Epidermal melanocyte (primary cell): Measurements from ENCODE around the gene PXYLP1.
"Not testable (repeated sequence)": the region's sequence is repeated elsewhere in the genome, so short reads cannot be mapped to it uniquely, and the experiment has no call there.

Source experiments
- DNase-seq: peaks from one replicate; pipeline ENCODE4 v3.0.0; 2011; ENCODE audit warnings: low spot score; ENCODE audit not compliant: insufficient read length

The PXYLP1 gene, protein sequence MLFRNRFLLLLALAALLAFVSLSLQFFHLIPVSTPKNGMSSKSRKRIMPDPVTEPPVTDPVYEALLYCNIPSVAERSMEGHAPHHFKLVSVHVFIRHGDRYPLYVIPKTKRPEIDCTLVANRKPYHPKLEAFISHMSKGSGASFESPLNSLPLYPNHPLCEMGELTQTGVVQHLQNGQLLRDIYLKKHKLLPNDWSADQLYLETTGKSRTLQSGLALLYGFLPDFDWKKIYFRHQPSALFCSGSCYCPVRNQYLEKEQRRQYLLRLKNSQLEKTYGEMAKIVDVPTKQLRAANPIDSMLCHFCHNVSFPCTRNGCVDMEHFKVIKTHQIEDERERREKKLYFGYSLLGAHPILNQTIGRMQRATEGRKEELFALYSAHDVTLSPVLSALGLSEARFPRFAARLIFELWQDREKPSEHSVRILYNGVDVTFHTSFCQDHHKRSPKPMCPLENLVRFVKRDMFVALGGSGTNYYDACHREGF

DNA sequence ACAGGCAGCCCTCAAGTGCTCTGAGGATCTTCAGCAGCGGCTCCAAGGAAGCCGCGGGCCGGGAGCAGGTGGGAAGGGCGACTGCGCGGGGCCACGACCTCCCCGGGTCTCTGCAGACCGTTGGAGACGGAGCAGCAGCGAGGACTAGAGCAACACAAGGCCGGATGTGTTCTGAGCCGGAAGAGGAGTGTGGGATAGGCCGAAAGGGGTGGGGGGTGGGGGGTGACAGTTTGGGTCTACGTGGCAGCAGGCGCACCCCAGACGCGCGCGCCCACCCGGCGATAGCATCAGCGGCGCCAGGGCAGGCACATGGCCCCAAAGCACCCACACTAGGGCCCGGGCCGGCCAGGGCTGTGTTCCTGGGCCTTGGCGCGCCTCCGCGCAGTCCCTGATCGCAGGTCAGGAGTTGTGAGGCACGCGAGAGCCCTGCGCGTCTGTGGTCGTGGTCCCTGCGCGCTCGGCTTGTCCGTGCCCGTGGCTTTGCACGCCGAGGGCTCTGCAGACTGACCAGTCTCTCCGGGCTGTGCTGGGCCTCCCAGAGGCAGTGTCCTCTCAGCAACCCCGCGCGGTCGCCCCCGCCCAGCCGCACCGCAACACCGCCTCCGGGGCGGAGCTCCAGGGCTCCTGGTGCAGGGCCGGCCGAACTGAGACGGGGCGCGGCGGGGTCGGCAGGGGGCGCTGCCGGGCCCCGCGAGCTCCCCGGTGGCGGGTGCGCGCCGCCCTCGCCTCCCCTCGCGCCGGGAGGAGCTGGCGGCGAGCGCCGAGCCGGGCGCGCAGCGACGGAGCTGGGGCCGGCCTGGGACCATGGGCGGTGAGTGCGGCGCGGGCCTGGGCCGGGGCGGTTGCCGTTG, at the start of gene PXYLP1:
Gene PXYLP1 (plus strand): TSS at position 725 of the 851 bp plus-strand sequence. CDS start 28,351 bp downstream, outside the sequence.
- peak; percentile 80 for DNase-seq

DNA sequence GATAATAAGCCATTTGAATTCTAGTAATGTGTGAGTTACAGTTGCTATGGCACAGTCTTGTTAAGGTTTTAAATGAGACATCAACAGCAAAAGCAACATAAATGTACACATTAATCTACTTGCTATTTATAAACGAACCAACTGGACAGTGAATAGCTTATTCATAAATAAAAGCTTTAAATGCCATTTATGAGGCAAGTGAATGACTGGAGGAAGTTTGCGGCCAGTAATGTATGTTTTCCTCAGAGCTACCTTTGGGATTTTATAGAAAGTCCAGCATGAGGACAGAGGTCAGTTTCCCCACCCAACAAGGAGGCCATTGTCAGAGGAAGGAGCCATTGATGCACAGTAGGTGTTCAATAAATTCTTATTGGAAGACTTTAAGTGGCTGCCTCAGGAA, 48.0 kb upstream of the PXYLP1 start:
- DNase-seq: no peak

DNA sequence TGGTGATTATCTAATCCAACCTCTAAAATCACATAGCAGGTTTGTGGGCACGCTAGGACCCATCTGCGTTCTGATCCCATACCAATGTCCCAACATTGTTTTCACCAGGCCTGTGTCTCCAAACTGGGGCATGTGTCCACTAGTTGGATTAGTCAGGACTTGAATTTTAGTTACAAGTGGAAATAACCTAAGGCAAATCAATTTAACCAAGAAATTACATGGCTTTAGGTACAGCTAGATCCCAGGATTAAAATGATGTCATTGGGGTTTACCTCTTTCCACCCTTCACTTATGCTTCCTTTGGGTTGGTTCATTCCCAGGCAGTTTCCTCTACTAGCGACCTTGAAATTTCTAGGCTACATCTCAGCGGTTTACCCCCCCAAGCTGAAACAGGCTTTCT, 47.2 kb upstream of the PXYLP1 start:
- no peak for DNase-seq

DNA sequence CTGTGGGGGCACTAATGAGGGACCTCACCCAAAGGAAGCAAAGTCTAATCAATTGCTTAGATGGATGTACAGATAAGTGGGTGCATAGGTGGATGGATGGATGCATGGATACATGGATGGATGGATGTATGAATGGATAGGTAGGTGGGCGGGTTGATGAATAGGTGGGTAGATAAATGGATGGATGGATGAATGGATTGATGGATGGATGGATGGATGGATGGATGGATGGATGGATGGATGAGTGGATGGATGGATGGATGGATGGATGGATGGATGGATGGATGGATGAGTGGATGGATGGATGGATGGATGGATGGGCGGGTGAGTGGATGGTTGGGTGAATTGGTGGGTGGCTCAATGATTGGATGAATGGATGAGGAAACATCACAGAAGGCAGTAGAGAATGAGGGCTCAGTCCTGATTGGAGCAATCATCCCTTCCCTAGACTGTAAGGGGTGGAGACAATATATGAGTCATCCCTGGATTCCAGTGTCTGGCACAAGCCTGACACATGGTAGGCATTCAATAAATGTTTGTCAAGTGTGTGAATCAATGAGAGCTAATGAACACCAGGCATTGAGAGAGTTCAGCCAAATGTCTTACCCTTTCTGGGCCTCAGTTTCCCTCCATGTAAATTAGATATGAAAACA, 40.4 kb upstream of the PXYLP1 start:
- no peak for DNase-seq

DNA sequence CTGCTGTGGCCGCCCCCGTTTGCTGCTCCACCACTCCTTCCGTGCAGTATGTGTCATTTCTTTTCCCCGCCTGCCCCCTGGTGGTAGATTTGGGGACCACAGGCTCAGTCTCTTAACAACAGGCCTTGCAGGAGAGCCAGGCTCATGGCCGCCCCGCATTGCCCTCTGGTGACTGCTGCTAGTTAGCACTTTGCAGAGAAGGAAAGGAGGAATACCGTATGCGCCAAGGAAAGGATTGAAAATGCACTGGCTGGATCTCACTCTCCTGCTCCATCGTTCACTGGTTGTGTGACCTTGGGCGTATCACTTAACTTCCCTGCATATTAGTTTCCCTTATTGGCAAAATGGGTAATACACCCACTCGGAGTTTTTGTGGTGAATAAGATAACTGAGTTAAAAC, 39.3 kb upstream of the PXYLP1 start:
- DNase-seq: peak; percentile 67

DNA sequence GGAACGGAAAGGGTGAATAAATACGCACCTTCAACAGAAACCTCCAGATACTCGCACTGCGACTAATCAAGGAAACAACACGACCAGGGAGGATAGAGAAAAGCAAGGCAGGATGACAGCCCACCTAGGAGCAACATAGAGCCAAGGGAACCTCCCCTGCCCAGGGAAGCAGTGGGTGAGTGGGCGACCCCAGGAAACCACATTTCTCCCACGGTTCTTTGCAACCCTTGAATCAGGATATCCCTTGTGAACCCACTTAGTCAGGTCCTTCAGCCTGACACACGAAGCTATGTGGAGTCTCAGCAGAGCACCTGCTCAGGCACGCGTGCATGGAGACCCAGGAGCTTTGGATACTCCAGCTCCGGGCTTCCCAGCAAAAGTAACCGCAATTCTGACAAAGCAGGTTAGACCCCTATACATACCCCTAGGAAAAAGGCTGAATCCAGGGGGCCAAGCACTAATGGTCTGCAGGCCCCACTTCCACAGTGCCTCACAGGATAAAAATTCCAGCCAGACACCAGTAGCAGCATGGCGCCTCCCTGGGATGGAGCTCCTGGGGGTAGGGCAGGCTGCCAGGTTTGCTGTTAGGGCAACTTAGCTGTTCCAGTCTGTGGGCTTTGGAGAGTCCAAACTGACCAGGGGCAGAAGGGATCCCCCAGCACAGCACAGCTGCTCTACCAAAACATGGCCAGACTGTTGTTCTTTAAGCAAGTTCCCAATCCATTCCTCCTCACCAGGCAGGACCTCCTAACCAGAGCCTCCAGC, 38.4 kb upstream of the PXYLP1 start:
- DNase-seq: no peak

DNA sequence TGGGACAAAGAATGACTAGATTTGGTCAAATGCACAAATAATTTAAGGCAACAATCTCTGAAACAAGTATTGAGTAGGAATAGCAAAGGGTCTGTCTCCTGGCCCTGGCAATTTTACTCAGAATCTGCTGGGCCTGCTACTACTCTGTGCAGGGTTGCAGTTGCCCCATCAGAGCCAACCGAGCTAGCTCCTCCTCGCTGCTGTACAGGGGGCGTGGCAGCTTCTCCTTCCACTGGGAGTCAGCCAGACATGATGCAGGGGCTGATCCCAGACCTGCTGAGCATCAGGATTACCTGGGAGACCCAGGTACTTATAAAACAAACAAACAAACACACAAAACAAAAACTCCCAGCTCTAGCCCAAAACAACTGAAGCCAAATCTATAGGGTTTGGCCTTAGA, 30.5 kb upstream of the PXYLP1 start:
- no peak for DNase-seq

DNA sequence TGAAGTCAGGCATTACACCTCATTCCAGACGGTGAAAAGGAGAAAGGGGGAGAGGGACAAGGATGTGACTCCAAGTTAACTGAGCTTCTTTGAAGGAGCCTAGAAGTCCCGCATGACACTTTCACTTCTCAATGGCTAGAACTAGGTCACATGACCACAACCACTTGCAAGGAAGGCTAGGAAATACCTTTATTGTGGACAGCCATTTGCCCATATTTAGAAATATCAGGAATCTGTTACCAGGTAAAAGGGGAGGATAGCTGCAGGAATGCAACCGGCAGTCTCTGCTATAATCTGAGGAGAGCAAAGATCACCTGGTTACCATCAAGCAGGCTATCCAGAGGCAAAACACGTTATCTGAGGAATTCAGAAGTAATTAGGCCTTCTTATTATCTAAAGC, 28.9 kb upstream of the PXYLP1 start:
- DNase-seq: no peak

DNA sequence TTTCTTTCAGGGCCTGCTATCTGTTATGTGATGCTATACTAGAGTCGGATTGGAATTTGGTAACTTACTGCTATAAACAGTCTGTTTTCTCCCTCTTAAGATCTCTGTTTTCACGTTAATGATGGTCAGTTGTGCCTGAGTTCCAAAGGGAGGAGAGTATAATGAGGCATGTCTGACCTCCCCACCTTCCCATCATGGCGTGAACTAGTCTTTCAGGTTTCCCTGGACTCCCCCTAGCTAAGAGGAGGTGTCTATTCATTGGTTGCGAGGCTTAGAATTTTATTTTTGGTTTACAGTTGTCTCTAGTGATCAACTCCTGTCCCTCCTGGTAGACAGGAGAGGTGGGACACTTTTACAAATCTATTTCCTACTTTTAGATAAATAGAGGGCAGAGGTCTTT, 27.8 kb upstream of the PXYLP1 start:
- no peak for DNase-seq

DNA sequence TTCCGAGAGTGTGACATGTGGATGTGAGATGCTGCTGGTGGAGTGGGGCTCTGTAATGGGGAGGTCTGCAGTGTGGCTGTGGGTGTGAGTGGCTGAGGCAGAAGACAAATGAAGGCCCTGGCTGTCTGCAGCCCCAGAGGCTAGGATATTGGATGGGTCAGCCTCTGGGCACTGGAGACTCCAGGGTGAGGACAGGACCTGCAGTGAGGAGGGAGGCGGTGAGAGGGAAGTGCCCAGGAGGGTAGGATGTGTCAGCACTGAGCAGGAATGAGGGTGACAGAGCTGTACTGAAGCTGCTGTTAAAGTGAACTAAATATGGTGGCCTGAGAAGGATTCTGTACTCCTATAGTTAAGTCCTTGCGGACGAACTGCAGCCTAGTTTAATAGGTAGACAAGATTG, 27.3 kb upstream of the PXYLP1 start:
- no peak for DNase-seq

DNA sequence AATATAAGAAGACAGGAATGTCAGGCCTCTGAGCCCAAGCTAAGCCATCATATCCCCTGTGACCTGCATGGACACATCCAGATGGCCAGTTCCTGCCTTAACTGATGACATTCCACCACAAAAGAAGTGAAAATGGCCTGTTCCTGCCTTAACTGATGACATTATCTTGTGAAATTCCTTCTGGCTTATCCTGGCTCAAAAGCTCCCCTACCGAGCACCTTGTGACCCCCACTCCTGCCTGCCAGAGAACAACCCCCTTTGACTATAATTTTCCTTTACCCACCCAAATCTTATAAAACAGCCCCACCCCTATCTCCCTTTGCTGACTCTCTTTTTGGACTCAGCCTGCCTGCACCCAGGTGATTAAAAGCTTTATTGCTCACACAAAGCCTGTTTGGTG, 20.3 kb upstream of the PXYLP1 start:
- DNase-seq: not testable (repeated sequence)

DNA sequence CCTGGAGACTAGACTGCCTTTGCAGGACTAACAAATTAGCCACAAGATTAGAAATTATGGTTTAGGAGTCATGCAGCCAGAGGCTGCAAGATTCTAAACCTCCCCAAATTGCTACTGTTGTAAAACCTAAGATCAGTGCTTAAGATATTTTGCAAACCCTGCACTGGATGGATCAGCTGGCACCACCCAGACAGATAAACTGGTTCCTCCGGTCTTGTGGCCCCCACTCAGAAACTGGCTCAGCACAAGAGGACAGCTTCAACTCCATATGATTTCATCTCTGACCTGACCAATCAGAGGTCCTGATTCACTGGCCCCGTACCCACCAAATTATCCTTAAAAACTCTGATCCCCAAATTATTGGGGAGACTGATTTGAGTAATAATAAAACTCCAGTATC, 19.5 kb upstream of the PXYLP1 start:
- DNase-seq: no peak

DNA sequence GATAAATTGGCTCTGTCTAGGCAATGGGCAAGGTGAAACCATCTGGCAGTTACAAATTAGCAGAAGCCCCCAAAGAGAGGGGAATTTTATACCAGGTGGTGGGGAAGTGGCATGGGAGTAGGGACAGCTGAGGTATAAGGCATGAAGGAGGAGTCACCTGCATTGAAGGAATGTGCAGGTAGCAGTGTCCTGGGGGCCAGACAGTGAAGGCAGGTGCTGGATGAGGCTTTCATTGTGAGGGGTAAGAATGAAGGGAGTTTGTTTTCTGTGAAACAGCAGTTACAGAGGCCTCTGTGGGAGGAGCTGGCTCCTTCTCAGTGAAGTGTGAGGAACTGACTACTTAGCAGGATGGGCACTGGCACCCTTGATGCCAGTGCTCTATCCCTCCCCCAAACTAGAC, 19.1 kb upstream of the PXYLP1 start:
- DNase-seq: no peak

DNA sequence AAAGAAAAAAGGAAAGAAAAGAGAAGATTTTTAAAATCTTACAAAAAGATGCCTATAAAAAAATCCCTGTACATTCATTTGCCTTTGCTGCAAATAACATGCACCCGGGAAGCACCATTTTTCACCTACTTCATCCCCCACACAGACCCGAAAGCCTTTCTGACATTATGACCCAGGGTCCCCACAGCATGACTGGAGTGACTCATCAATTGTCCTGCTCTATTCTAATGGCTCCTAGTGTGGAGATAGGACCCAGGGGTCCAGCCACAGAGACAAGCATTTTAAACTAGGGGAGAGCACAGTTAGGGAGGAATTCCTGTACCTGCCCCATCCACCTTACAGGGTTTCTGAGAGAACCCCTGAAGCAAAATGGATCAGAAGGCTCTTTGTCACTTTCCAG, 14.7 kb upstream of the PXYLP1 start:
- no peak for DNase-seq

DNA sequence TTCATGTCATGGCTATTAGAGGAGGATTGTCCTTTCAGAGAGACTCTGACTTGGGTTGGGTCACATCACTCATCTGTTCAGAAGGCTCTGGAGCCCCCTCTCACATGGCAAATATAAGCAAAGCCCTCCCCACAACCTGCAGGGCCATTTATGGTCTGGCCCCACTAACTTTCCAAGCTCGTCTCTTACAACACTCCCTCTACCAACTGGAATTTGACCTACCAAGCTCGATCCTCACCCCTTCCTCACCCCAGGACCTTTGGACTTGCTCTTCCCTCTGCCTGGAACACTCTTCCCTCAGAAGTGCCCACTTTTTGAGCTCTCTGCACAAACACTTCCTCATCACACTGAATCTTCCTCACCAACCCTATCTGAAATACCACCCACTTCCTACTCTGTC, 14.2 kb upstream of the PXYLP1 start:
- no peak for DNase-seq

DNA sequence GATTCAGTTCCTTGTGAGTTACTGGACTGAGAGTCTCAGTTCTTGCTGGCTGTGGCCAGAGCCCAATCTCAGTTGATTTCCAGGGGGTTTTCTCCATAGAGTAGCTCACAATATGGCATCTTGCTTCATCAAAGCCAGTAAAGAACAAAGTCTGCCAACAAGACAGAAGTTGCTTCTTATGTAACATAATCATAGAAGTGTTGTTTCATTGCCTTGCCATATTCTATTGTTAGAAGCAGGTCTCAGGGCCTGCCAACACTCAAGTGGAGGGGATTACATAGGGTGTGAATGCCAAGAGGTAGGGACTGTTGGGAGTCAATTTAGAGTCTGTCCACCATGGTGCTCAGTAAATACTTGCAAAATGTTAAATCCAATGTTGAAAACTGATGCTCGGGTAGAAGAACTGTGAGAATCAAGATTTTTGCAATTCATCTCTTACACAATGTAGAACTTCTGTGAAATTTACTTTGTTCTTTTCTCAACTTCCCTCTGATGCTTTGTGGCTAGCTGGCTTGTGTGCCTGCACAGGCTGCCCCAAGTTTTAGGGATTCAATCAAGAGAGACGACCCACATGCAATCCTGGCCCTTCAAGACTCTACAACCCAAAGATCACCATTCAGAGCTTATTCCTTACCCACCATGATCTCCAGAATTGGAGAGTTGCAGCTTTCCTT, 13.3 kb upstream of the PXYLP1 start:
- DNase-seq: no peak

DNA sequence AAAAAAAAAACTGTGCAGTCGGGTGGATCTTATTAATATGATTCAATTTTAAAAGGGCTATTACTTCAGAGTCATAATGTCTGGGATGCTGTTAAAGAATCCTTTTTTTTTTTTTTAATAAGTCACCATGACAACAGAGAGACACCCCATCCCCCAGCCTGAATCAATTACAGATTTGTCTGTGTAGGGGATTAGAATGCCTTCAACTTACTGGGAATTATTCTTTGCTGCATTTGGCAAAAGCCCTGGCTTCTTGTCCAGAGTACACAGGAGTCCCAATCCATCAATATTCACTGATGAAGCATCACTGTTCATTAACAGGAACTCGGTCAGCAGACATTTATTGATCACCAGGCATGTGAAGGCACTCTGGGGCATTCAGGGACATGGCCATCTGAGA, 12.7 kb upstream of the PXYLP1 start:
- no peak for DNase-seq

DNA sequence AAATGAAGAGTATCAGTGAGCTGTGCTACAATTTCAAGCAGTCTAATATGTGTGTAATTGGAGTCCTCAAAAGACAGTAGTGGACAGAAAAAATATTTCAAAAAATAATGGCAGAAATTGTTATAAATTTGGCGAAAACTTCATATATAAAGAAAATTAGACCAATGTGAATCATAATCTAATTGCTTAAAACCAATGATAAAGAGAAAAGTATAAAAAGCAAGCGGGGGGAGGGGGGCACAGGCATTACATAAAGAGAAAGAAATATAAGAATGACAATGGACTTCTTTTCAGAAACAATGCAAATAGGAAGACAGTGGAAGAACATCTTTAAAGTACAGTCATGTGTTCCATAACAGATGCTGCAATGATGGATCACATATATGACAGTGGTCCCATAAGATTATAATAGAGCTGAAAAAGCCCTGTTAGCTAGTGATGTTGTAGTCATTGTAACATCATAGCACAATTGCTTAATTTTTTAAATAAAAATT, 7.9 kb upstream of the PXYLP1 start:
- DNase-seq: no peak

DNA sequence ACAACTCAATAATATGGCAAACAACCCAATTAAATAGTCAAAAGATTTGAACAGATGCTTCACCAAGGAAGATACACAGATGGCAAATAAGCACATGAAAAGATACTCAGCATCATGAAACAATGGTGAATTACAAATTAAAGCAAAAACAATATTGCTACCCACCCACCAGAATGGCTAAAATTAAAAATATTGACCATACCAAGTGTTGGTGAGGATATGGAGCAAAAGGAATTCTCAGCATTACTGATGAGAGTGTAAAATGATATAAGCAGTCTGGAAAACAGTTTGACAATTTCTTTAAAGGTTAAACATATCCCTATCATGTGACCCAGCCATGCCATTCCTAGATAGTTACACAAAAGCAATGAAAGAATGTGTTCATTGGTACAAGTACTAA, 5.7 kb upstream of the PXYLP1 start:
- no peak for DNase-seq

DNA sequence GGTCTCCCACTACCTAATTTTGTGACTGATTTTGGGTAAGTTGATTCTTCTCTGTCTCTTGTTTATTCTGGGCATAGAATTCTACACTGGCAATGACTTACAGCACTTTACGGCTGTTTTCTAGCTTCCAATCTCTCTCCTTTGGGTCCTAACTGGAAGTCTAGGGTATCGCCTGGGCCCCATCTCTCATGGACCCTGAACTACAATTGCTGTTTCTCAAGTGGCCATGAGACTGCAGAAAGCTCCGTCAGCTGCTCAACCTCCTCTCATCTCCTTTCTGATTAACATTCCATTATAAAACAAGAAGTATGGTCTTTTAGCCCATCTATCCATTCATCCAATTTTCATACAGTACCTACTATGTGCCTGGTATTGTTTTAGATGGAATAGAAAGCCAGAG, 4.4 kb upstream of the PXYLP1 start:
- DNase-seq: no peak

DNA sequence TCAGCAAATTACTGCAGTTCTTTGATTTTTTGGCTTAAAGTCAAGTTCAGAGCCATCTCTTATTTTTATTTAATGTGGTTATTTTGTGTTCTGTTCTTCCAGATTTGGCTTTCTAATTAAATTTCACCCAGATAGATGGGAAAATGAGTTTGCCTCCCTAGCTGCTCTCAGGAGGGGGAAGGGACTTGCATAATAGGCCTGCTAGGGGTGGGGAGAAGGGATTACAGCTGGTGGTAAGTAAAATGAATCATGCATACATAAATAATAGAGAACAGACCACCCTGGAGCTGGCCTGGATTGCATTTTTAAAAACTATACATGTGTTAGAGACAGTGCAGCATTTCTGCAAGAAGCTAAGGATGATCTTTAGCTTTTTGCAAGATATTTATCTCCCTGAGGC, 3.9 kb upstream of the PXYLP1 start:
- DNase-seq: no peak
